VCaP (cell line): ENCODE measurements around the gene LGALS14.

Experiments
- H3K27ac ChIP-seq: fragments of 450-650 bp; 2 replicates; pipeline ENCODE4 v1.5.1; 2017
- TF ChIP-seq, protein P1 (sequence below): fragments of 450-650 bp; conservative IDR thresholded peaks from 2 replicates; pipeline ENCODE4 v1.5.1; 2017; ENCODE audit warnings: mild to moderate bottlenecking, moderate library complexity

Gene LGALS14

DNA sequence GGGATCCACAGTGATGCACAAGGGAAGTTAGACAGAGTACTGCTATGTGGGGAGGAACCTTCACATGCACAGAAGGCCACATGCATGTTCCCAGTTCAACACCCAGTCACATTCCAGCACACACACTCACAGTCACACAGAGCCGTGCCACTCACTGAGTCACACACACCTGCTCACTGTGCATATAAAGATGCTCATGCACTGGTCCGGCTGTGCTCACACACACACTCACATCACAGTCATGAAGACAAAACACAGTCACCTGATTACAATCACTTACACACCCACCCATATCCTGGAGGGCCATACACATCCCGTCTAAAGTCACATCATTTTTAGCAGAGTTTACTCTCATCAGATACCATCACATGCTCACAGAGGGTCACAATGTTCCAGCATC is 33.1 kb downstream of the LGALS14 start:
- no peak overlapping the region for H3K27ac ChIP-seq
- TF ChIP-seq, protein P1, sequence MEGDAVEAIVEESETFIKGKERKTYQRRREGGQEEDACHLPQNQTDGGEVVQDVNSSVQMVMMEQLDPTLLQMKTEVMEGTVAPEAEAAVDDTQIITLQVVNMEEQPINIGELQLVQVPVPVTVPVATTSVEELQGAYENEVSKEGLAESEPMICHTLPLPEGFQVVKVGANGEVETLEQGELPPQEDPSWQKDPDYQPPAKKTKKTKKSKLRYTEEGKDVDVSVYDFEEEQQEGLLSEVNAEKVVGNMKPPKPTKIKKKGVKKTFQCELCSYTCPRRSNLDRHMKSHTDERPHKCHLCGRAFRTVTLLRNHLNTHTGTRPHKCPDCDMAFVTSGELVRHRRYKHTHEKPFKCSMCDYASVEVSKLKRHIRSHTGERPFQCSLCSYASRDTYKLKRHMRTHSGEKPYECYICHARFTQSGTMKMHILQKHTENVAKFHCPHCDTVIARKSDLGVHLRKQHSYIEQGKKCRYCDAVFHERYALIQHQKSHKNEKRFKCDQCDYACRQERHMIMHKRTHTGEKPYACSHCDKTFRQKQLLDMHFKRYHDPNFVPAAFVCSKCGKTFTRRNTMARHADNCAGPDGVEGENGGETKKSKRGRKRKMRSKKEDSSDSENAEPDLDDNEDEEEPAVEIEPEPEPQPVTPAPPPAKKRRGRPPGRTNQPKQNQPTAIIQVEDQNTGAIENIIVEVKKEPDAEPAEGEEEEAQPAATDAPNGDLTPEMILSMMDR: no peak

DNA sequence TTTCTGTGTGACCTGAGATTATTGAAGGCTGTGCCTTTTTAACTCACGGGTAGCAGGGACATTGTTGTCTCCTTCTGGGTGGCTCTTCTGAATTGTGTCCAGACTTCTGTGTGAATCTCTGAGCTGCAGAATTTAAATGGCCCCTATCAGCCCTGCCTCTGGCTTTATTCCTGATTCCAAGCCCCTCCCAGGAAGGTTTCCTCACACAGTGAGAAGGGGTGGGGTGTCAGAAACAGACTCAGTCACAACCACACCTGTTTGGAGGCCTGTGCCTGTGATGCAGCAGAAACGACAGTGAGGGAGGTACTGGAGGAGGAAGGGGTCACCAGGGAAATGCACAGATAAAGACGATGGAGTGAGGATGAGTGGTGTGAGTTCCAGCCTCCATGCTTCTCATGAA is 33.6 kb downstream of the LGALS14 start, which contains the start of gene CLC:
Gene CLC (minus strand): TSS at position 139 of the 400 bp plus-strand sequence. CDS start 77 bp downstream, at position 62.
- H3K27ac ChIP-seq: no peak within 1 kb of the TSS
- TF ChIP-seq, protein P1: no peak

DNA sequence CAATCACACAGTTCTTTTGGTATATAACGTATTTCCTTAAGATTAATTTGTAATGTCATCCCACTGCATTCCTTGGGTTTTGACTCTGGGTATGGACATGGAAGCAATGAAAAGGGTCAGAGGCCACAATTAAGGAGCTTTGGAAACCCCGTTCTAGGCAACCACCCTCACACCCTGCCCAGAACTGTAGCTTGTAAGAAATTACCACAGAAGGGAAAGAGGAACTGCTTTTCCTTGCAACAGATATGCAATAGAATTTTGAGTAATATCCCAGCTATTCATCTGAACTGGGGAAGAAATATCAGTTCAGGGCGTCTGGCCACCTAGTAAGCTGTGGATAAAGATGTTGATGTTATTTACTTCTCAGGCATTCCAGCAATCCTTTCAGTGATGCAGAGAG is 34.5 kb downstream of the LGALS14 start:
- no peak overlapping the region for H3K27ac ChIP-seq

DNA sequence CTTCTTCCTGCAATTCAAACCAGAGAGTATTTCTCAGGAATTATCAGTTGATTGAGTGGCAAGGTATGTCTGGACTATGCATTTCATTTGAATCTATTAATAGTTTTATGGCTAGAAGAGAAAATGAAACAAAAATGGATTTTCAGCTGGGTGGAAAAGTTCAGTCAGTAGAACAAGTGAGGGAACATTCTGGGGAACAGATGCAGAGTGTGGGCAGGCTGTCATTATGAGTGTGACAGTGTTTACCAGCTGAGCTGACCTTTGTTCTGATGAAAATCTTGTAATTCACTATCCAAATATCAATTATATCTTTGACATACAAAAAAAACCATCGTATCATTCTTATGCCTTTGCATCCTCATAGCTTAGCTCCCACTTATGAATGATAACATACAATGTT is 36.1 kb downstream of the LGALS14 start:
- TF ChIP-seq, protein P1: no peak
- no peak overlapping the region for H3K27ac ChIP-seq

More for the DNA sequence above, 34.5 kb downstream of the LGALS14 start:
- TF ChIP-seq, protein P1: no peak

DNA sequence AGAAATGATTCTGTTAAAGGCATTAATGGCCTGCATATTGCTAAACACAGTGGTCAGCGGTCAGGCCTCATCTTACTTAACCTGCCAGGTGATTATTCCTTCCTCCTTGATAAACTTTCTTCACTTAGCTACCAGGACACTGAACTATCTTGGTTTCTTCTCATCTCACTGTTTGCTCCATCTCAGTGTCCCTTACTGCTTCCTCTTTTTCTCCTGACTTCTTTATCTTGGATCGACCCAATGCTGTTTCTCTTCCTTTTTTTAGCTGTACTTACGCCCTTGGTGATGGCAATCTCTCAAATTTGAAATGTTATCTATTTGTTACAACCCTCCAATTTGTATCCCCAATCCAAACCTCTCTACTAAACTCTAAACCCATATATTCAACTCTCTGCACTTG is 41.4 kb downstream of the LGALS14 start:
- TF ChIP-seq, protein P1: no peak
- H3K27ac ChIP-seq: no peak overlapping the region

DNA sequence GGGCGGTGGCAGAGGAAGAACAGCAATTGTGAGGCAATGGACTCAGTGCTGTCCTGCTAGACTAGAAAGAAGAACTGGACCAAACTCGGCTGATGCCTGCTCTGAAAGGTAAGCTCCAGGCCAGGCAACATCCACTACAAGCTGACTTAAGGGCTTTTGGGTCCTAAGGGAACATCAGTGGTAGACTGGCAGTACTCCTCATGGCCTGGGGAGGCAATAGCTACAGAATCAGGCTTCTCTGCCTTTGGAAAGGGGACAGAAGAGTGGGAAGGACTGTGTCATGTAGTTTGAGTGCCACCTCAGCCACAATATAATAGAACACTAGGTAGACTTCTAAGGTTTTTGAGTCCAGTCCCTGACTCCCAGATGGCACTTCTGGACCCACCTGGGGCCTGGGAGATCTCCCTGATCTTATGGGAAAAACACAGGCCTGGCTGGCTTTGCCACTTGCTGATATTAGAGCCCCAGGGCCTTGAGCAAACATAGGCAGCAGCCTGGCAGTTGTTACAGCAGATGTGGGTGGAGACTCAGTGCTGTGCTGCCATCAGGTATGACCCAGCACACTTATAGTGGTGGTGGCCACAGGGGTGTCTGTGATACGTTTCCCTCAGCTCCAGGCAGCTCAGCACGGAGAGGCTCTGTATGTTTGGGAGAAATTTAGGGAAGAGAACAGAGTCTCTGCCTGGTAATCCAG is 42.7 kb downstream of the LGALS14 start:
- TF ChIP-seq, protein P1: no peak
- no peak overlapping the region for H3K27ac ChIP-seq

DNA sequence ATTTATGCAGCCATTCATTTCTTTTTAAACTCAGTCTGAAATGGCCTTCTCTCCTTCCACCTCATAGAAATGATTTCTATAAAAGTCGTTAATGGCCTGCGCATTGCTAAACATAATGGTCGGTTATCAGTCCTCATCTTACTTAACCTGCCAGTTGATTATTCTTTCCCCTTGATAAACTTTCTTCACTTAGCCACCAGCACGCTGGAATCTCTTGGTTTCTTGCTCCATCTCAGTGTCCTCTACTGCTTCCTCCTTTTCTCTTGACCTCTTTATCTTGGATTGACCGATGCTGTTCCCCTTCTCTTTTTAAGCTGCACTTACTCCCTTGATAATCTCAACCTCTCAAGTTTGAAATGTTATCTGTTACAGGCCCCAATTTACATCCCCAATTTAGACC is 45.7 kb downstream of the LGALS14 start:
- TF ChIP-seq, protein P1: no peak
- H3K27ac ChIP-seq: no peak overlapping the region
